H9 (cell line): ENCODE measurements around the gene ITPK1. TPM values are rescaled to one million over a fixed set of nuclear protein-coding genes. Genes with fewer than 3 reads are reported as not detected.

Source experiments
- DNase-seq: peaks from one replicate; pipeline ENCODE4 v3.0.0-alpha.2; 2017
- H2AFZ ChIP-seq: one replicate; pipeline ENCODE4 v1.6.1; 2013; ENCODE audit warnings: mild to moderate bottlenecking, low read length, control low read depth, moderate library complexity
- H2AK5ac ChIP-seq: 2 replicates; pipeline ENCODE4 v1.6.1; 2013; ENCODE audit warnings: low read length, control low read depth, mixed read lengths; ENCODE audit not compliant: insufficient read length
- H2BK120ac ChIP-seq: one replicate; pipeline ENCODE4 v1.6.1; 2013; ENCODE audit warnings: low read depth, mild to moderate bottlenecking, low read length, control low read depth, inconsistent platforms; ENCODE audit not compliant: poor library complexity, severe bottlenecking
- H2BK12ac ChIP-seq: 2 replicates; pipeline ENCODE4 v1.6.1; 2013; ENCODE audit warnings: low read length, control low read depth, mixed read lengths, low read depth; ENCODE audit not compliant: insufficient read length
- H2BK15ac ChIP-seq: 2 replicates; pipeline ENCODE4 v1.6.1; 2013; ENCODE audit warnings: low read depth, low read length, control low read depth
- H2BK20ac ChIP-seq: one replicate; pipeline ENCODE4 v1.6.1; 2013; ENCODE audit warnings: low read depth, mild to moderate bottlenecking, low read length, control low read depth, inconsistent platforms; ENCODE audit not compliant: poor library complexity, severe bottlenecking
- H2BK5ac ChIP-seq: 2 replicates; pipeline ENCODE4 v1.6.1; 2013; ENCODE audit warnings: low read length, control low read depth, mixed read lengths; ENCODE audit not compliant: insufficient read length
- H3K14ac ChIP-seq: 2 replicates; pipeline ENCODE4 v1.6.1; 2013; ENCODE audit warnings: low read length, control low read depth; ENCODE audit not compliant: insufficient read depth
- H3K18ac ChIP-seq: 2 replicates; pipeline ENCODE4 v1.6.1; 2013; ENCODE audit warnings: low read depth, mild to moderate bottlenecking, mixed read lengths, low read length, control low read depth; ENCODE audit not compliant: insufficient read length
- H3K23ac ChIP-seq: 2 replicates; pipeline ENCODE4 v1.6.1; 2013; ENCODE audit warnings: low read length, control low read depth, mixed read lengths, low read depth; ENCODE audit not compliant: insufficient read length
- H3K23me2 ChIP-seq: 2 replicates; pipeline ENCODE4 v1.6.1; 2013; ENCODE audit warnings: low read depth, mild to moderate bottlenecking, mixed read lengths, low read length, control low read depth; ENCODE audit not compliant: insufficient read length, poor library complexity, severe bottlenecking
- H3K27ac ChIP-seq: 2 replicates; pipeline ENCODE4 v1.5.1; 2013; ENCODE audit warnings: low read length, control low read depth, mixed read lengths, low read depth; ENCODE audit not compliant: insufficient read length
- H3K27me3 ChIP-seq: 2 replicates; pipeline ENCODE4 v1.6.1; 2013; ENCODE audit warnings: low read length, control low read depth, inconsistent platforms; ENCODE audit not compliant: insufficient read depth
- H3K4ac ChIP-seq: 2 replicates; pipeline ENCODE4 v1.6.1; 2013; ENCODE audit warnings: low read depth, mild to moderate bottlenecking, control low read depth, inconsistent platforms, low read length, moderate library complexity
- H3K4me1 ChIP-seq: 2 replicates; pipeline ENCODE4 v1.6.1; 2013; ENCODE audit warnings: low read length, control low read depth, inconsistent platforms; ENCODE audit not compliant: insufficient read depth
- H3K4me2 ChIP-seq: 2 replicates; pipeline ENCODE4 v1.6.1; 2013; ENCODE audit warnings: low read length, control low read depth, mixed read lengths; ENCODE audit not compliant: insufficient read length, insufficient read depth
- H3K56ac ChIP-seq: 2 replicates; pipeline ENCODE4 v1.6.1; 2013; ENCODE audit warnings: low read depth, mild to moderate bottlenecking, mixed read lengths, low read length, control low read depth; ENCODE audit not compliant: insufficient read length
- H3K79me1 ChIP-seq: 2 replicates; pipeline ENCODE4 v1.6.1; 2013; ENCODE audit warnings: low read depth, mild to moderate bottlenecking, moderate library complexity, low read length, control low read depth, inconsistent platforms; ENCODE audit not compliant: insufficient read depth, poor library complexity, severe bottlenecking
- H3K79me2 ChIP-seq: 2 replicates; pipeline ENCODE4 v1.6.1; 2013; ENCODE audit warnings: low read length, control low read depth, inconsistent platforms; ENCODE audit not compliant: insufficient read depth
- H3K9ac ChIP-seq: 2 replicates; pipeline ENCODE4 v1.6.1; 2013; ENCODE audit warnings: low read length, control low read depth, mixed read lengths; ENCODE audit not compliant: insufficient read length; ENCODE audit errors: extremely low read depth
- H3K9me3 ChIP-seq: one replicate; pipeline ENCODE4 v1.6.1; 2013; ENCODE audit warnings: low read depth, low read length, inconsistent platforms; ENCODE audit not compliant: control insufficient read depth
- H3T11ph ChIP-seq: one replicate; pipeline ENCODE4 v1.6.1; 2013; ENCODE audit warnings: mild to moderate bottlenecking, low read length, control low read depth, inconsistent platforms
- H4K20me1 ChIP-seq: one replicate; pipeline ENCODE4 v1.6.1; 2013; ENCODE audit not compliant: control insufficient read depth, insufficient read length, insufficient read depth
- H4K5ac ChIP-seq: 2 replicates; pipeline ENCODE4 v1.6.1; 2013; ENCODE audit warnings: low read depth, mild to moderate bottlenecking, mixed read lengths, low read length, control low read depth; ENCODE audit not compliant: insufficient read length
- H4K8ac ChIP-seq: replicated peaks from 2 replicates; pipeline ENCODE4 v1.6.1; 2013; ENCODE audit warnings: low read length, control low read depth, mixed read lengths, low read depth; ENCODE audit not compliant: insufficient read length
- H4K91ac ChIP-seq: 2 replicates; pipeline ENCODE4 v1.6.1; 2013; ENCODE audit warnings: low read depth, mild to moderate bottlenecking, moderate library complexity, mixed read lengths, low read length, control low read depth; ENCODE audit not compliant: insufficient read length
- H3K27ac Mint-ChIP-seq, 3 experiments: 2 replicates in 2 of 3; 3 replicates in 1 of 3; pipeline ENCODE4 v1.8.0; 2020 to 2021; ENCODE audit warnings: mixed read lengths in 3 of 3, mild to moderate bottlenecking in 1 of 3, moderate library complexity in 1 of 3
- H3K27me3 Mint-ChIP-seq: 2 replicates; pipeline ENCODE4 v1.8.0; 2021; ENCODE audit warnings: low read depth, mild to moderate bottlenecking, moderate library complexity, mixed read lengths
- H3K36me3 Mint-ChIP-seq, 3 experiments: 2 replicates in 2 of 3; 3 replicates in 1 of 3; pipeline ENCODE4 v1.8.0; 2020 to 2021; ENCODE audit warnings: low read depth in 3 of 3, mixed read lengths in 3 of 3; ENCODE audit not compliant: insufficient read depth in 1 of 3
- H3K4me1 Mint-ChIP-seq, 2 experiments: 2 replicates each; pipeline ENCODE4 v1.8.0; 2020; ENCODE audit warnings: mixed read lengths in 2 of 2
- H3K4me3 Mint-ChIP-seq, 2 experiments: 2 replicates in 1 of 2; 3 replicates in 1 of 2; pipeline ENCODE4 v1.8.0; 2020 to 2021; ENCODE audit warnings: mild to moderate bottlenecking in 2 of 2, mixed read lengths in 2 of 2, moderate library complexity in 1 of 2
- H3K9me3 Mint-ChIP-seq, 2 experiments: 2 replicates in 1 of 2; 3 replicates in 1 of 2; pipeline ENCODE4 v1.8.0; 2020; ENCODE audit warnings: mild to moderate bottlenecking in 2 of 2, mixed read lengths in 2 of 2, moderate library complexity in 1 of 2
- WGBS: extraction: QIAGEN DNeasy Blood & Tissue Kit; methylation state at CpG from one replicate; pipeline ENCODE4 v1.1.7; 2013; ENCODE audit warnings: missing lambda C conversion rate, low lambda C conversion rate, mixed read lengths; ENCODE audit not compliant: insufficient read length; ENCODE audit errors: extremely low coverage; 5-methylcytosine and 5-hydroxymethylcytosine counted together
- total RNA-seq: library from RNA; stranded (reverse); gene quantifications from 2 replicates; pipeline ENCODE4 v1.2.1, GENCODE V29; 2021
- TF ChIP-seq, protein P1 (sequence below): fragments of 200-600 bp; sonication (generic); conservative IDR thresholded peaks from 3 replicates; pipeline ENCODE4 v1.8.0; 2021; ENCODE audit warnings: antibody characterized with exemption, mild to moderate bottlenecking

The ITPK1 gene
- total RNA-seq, 1 experiment from 2014 or later: 92.7 TPM

DNA sequence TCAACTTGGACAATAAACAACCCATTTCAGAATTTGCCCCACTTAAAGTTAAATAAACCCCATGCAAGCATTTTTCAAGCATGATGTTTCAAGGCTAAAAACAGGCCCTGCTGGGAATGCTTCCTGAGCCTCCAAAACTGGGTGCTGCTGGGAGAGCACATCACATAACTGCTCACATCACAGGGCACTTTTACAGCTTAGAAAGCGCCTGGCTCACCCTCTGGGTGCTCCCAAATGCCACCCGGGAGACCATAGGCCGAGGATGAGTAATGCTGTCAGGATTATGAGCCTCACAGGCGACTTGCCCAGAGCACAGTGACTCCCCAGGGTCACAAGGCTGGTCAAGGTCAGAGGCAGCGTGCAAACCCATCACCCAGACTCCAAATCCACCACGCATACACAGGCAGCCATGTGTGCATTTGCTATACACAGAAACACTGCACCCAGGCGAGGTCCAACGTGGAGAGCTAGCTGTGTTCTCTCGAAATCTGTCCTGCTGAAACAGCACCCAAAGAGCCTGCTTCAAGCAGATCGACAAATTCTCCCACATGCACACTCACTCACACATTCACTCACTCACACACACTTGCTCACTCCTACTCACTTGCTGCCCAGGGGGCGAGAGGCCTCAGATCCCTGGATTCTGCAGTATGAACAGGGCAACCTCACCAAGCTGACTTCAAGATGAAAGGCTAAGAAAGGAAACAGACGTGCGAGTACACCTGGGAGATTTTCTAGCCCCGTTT lies 58.7 kb downstream of the ITPK1 start:
- Histone ChIP-seq H3K27ac (no peak overlapping the region), H3K9me3 (no peaks in the 10 kb centered on the region), H3K4me1 (peaks cover 2% of the 10 kb centered on the region), H2BK5ac (no peak overlapping the region), H3K9ac (no peak overlapping the region), H3K79me2 (no peaks in the 10 kb centered on the region), H4K20me1 (peaks cover 2% of the 10 kb centered on the region), H2AK5ac (no peak overlapping the region), H2AFZ (no peak overlapping the region), H3K27me3 (no peaks in the 10 kb centered on the region), H3K4ac (no peak overlapping the region), H2BK15ac (no peak overlapping the region), H3K79me1 (no peaks in the 10 kb centered on the region), H2BK120ac (no peak overlapping the region), H3K4me2 (no peak overlapping the region), H4K5ac (no peak overlapping the region), H4K8ac (no peak overlapping the region), H3K14ac (peak overlapping the region; percentile 34; the same call in 1 of the 2 replicates), H3K23me2 (no peaks in the 10 kb centered on the region), H2BK12ac (peak overlapping the region; percentile 37), H2BK20ac (no peak overlapping the region), H3K56ac (no peak overlapping the region), H3K23ac (no peak overlapping the region), H4K91ac (no peak overlapping the region), H3K18ac (peak overlapping the region; percentile 16), H3T11ph (peak overlapping the region; percentile 26)
- H3K4me1 Mint-ChIP-seq: peaks cover 53 to 63% of the 10 kb centered on the region in 2 experiments
- peaks cover 7 to 13% (median 8%) of the 10 kb centered on the region in 3 experiments; a peak in 4 of 7 replicates for H3K36me3 Mint-ChIP-seq
- no peak for DNase-seq
- no peaks in the 10 kb centered on the region for H3K27me3 Mint-ChIP-seq
- TF ChIP-seq, protein P1, sequence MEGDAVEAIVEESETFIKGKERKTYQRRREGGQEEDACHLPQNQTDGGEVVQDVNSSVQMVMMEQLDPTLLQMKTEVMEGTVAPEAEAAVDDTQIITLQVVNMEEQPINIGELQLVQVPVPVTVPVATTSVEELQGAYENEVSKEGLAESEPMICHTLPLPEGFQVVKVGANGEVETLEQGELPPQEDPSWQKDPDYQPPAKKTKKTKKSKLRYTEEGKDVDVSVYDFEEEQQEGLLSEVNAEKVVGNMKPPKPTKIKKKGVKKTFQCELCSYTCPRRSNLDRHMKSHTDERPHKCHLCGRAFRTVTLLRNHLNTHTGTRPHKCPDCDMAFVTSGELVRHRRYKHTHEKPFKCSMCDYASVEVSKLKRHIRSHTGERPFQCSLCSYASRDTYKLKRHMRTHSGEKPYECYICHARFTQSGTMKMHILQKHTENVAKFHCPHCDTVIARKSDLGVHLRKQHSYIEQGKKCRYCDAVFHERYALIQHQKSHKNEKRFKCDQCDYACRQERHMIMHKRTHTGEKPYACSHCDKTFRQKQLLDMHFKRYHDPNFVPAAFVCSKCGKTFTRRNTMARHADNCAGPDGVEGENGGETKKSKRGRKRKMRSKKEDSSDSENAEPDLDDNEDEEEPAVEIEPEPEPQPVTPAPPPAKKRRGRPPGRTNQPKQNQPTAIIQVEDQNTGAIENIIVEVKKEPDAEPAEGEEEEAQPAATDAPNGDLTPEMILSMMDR: no peak
- no CpG with 5 or more reads among the region's 14 CpGs for WGBS
- H3K4me3 Mint-ChIP-seq: no peak overlapping the region
- H3K9me3 Mint-ChIP-seq: no peaks in the 10 kb centered on the region
- peak overlapping the region; percentile 39 to 76 (median 52); a peak in 5 of 7 replicates for H3K27ac Mint-ChIP-seq
